Osteocyte (in vitro differentiated cells): ENCODE results near the gene SERAC1. TPM values are rescaled to one million over a fixed set of nuclear protein-coding genes. Genes with fewer than 3 reads are reported as not detected.

Source experiments
- DNase-seq: peaks from one replicate; pipeline ENCODE4 v3.0.0; 2021; ENCODE audit warnings: mixed read lengths; ENCODE audit not compliant: unreplicated experiment; ENCODE audit errors: extremely low spot score
- H3K27ac Mint-ChIP-seq: one replicate; pipeline ENCODE4 v1.8.0; 2021; ENCODE audit warnings: mild to moderate bottlenecking, mixed read lengths; ENCODE audit not compliant: unreplicated experiment
- H3K27me3 Mint-ChIP-seq: one replicate; pipeline ENCODE4 v1.8.0; 2021; ENCODE audit warnings: mixed read lengths; ENCODE audit not compliant: unreplicated experiment
- H3K36me3 Mint-ChIP-seq: one replicate; pipeline ENCODE4 v1.8.0; 2021; ENCODE audit warnings: mixed read lengths; ENCODE audit not compliant: unreplicated experiment
- H3K4me1 Mint-ChIP-seq: one replicate; pipeline ENCODE4 v1.8.0; 2021; ENCODE audit warnings: mixed read lengths; ENCODE audit not compliant: unreplicated experiment
- H3K4me3 Mint-ChIP-seq: one replicate; pipeline ENCODE4 v1.8.0; 2021; ENCODE audit warnings: mild to moderate bottlenecking, moderate library complexity, mixed read lengths; ENCODE audit not compliant: unreplicated experiment
- H3K9me3 Mint-ChIP-seq: one replicate; pipeline ENCODE4 v1.8.0; 2021; ENCODE audit warnings: mixed read lengths; ENCODE audit not compliant: unreplicated experiment
- total RNA-seq: library from RNA; stranded (reverse); gene quantifications from 2 replicates; pipeline ENCODE4 v1.2.1, GENCODE V29; 2021
- TF ChIP-seq, protein P1 (sequence below): fragments of 200-600 bp; sonication (generic); IDR thresholded peaks from 2 replicates; pipeline ENCODE4 v1.5.0; 2021; ENCODE audit warnings: antibody characterized with exemption, mild to moderate bottlenecking, moderate library complexity

Gene SERAC1
- total RNA-seq, 1 donor from 2014 or later, result 10.3 TPM

DNA sequence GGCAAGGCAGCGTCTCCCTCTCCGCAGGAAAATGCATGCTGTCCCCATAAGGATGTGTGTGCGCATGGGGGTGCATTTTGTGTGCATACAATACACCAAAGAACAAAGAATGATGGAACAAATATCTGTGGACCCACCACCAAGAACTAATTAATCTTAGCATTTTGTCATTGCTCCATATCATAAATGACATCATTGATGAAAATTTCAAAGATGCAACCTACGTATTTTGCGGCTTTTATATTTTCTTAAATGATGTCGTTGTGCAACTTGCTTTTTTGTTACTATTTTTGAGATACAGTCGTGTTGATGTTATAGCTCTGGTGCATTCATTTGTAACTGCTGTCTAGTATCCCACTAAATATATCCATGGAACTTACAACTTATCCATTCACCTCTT lies 89.7 kb downstream of the SERAC1 start:
- DNase-seq, result no peak
- Mint-ChIP-seq H3K27ac (no peak overlapping the region), H3K36me3 (peaks cover 71% of the 10 kb centered on the region), H3K4me3 (no peak overlapping the region), H3K4me1 (peaks cover 3% of the 10 kb centered on the region), H3K27me3 (no peaks in the 10 kb centered on the region), H3K9me3 (no peaks in the 10 kb centered on the region)
- TF ChIP-seq, protein P1, sequence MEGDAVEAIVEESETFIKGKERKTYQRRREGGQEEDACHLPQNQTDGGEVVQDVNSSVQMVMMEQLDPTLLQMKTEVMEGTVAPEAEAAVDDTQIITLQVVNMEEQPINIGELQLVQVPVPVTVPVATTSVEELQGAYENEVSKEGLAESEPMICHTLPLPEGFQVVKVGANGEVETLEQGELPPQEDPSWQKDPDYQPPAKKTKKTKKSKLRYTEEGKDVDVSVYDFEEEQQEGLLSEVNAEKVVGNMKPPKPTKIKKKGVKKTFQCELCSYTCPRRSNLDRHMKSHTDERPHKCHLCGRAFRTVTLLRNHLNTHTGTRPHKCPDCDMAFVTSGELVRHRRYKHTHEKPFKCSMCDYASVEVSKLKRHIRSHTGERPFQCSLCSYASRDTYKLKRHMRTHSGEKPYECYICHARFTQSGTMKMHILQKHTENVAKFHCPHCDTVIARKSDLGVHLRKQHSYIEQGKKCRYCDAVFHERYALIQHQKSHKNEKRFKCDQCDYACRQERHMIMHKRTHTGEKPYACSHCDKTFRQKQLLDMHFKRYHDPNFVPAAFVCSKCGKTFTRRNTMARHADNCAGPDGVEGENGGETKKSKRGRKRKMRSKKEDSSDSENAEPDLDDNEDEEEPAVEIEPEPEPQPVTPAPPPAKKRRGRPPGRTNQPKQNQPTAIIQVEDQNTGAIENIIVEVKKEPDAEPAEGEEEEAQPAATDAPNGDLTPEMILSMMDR, result no peak

DNA sequence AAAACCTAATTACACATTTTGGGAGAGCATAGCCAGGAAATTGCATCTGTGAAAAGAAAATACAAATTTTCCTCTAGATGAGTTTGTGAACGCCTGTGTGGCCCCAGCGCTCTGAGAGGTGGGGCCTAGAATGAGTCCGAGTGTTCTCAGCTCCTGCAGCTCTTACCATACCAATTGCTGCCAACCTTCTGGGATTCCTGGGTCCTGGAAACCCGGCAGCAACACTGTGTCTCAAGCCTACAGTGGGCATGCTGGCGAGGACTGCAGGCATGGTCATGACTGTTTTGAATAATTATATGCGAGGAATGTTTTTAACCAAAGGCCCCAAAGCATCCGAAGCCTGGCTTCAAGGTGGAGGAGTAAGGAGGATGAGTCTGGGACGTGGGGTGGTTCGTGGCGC lies 90.4 kb downstream of the SERAC1 start:
- H3K27ac Mint-ChIP-seq, result no peak overlapping the region
- no peaks in the 10 kb centered on the region for H3K9me3 Mint-ChIP-seq
- H3K4me1 Mint-ChIP-seq, result no peaks in the 10 kb centered on the region
- H3K27me3 Mint-ChIP-seq, result no peaks in the 10 kb centered on the region
- TF ChIP-seq, protein P1, result no peak
- DNase-seq, result no peak
- H3K4me3 Mint-ChIP-seq, result no peak overlapping the region
- peaks cover 66% of the 10 kb centered on the region for H3K36me3 Mint-ChIP-seq

DNA sequence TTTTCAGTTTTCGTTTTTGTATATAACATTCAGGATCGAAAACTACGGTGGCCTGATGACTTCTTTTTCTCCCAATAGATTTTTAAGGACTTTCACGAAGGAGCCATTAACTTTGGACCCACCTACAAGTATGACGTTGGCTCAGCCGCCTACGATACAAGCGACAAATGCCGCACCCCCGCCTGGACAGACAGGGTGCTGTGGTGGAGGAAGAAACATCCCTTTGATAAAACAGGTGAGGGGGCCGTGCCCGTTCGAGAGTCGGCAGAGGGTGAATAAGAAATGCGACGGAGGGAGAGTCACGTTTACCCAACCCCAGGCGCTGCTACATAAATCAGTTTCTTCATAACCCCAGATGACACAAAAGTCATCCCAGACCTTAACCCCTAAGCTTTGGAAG lies 91.5 kb downstream of the SERAC1 start:
- Mint-ChIP-seq H3K36me3 (peaks cover 69% of the 10 kb centered on the region), H3K9me3 (no peaks in the 10 kb centered on the region), H3K4me3 (no peak overlapping the region), H3K27ac (no peak overlapping the region), H3K27me3 (no peaks in the 10 kb centered on the region), H3K4me1 (peaks cover 6% of the 10 kb centered on the region)
- DNase-seq, result no peak
- TF ChIP-seq, protein P1, result no peak

DNA sequence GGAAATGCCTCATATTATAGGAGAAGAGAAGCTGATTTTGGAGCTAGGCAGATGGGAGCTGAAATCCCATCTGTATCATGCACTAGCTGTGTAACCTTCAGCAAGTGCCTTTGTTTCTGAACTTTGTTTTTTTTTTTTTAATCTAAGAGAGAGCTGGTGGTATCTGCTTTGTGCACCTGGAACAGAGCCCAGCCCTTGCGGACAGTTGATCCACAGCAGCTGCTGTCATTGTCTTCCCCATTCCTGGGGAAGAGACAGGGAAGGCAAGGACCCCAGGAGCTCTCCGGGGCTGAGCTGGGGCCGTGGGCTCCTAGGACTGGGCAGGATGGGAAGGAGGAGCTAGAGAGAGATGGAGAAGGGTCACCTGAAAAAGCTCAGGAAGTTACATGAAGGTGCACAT lies 94.3 kb downstream of the SERAC1 start:
- peaks cover 20% of the 10 kb centered on the region for H3K4me1 Mint-ChIP-seq
- peak overlapping the region; percentile 34 for H3K27ac Mint-ChIP-seq
- TF ChIP-seq, protein P1, result no peak
- DNase-seq, result no peak
- peaks cover 55% of the 10 kb centered on the region for H3K36me3 Mint-ChIP-seq
- H3K27me3 Mint-ChIP-seq, result no peaks in the 10 kb centered on the region
- H3K9me3 Mint-ChIP-seq, result no peaks in the 10 kb centered on the region
- no peak overlapping the region for H3K4me3 Mint-ChIP-seq

DNA sequence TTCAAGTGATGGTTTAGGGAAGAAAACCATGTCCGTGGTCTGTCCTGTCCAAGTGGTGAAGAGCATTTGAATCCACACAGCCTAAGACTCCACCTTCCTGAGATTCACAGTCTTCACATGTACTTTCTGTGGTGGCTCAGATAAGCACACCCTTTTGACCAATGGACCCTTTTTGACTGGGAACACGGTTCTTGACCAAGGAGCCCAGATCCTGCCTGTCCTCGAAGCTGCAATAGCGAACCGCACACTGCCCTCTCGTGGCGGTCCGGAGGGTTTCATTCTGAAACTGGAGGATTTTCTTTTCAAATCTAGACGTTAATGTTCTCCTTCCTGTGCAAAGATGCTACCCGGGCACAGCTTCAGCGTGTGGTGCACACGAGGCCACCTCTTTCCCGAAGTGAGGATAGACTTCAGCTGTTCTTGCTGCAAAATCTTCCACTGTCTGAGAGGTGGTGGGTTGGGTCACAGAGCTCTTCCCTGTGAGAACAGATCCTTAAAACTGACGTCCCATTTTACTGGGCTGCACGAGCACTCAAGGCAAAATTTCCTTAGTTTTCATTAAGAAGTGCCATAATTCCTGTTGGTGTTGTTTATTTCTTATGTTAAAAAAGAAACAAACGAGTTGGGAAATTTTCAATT lies 95.9 kb downstream of the SERAC1 start:
- TF ChIP-seq, protein P1, result peak; percentile 94
- DNase-seq, result peak; percentile 91
- Mint-ChIP-seq H3K4me3 (no peak overlapping the region), H3K27ac (peak overlapping the region; percentile 76), H3K4me1 (peaks cover 32% of the 10 kb centered on the region), H3K36me3 (peaks cover 50% of the 10 kb centered on the region), H3K9me3 (no peaks in the 10 kb centered on the region), H3K27me3 (no peaks in the 10 kb centered on the region)
